OCI-LY1 (cell line): Measurements from ENCODE around the gene ANKH.

Experiments used
- CTCF ChIP-seq: fragments of 200-600 bp; sonication (generic), shearing (Covaris generic); IDR thresholded peaks from 2 replicates; pipeline ENCODE4 v1.5.1; 2017; ENCODE audit warnings: mild to moderate bottlenecking, antibody characterized with exemption, low read length, moderate library complexity, mixed read lengths
- EZH2 ChIP-seq: fragments of 200-600 bp; sonication (generic), shearing (Covaris generic); IDR thresholded peaks from 2 replicates; pipeline ENCODE4 v1.8.0; 2017; ENCODE audit warnings: borderline replicate concordance, mixed run types, mild to moderate bottlenecking, antibody characterized with exemption, low read length, moderate library complexity, mixed read lengths

GRCh38 chr5:14730881-14731280 is 140.7 kb downstream of the ANKH start:
- no peak for TF ChIP-seq EZH2
- no peak for TF ChIP-seq CTCF
